GM23338 (cell line): ENCODE results near the gene PXMP2. TPM values are rescaled to one million over a fixed set of nuclear protein-coding genes. Genes with fewer than 3 reads are reported as not detected.

ENCODE experiments used
- ATAC-seq: fragments of 200-7000 bp; cut with Tn5 transposase; 3 replicates; pipeline ENCODE4 v1.9.1; 2020
- DNase-seq: peaks from one replicate; pipeline ENCODE4 v3.0.0-alpha.2; 2015; ENCODE audit warnings: low spot score
- H2AFZ ChIP-seq: fragments of 200-600 bp; sonication (generic); 2 replicates; pipeline ENCODE4 v1.8.0; 2016; ENCODE audit warnings: antibody characterized with exemption, mild to moderate bottlenecking, moderate library complexity
- H3F3A ChIP-seq: fragments of 200-600 bp; sonication (generic); replicated peaks from 2 replicates; pipeline ENCODE4 v1.8.0; 2017; ENCODE audit warnings: antibody characterized with exemption, mixed run types, low read depth
- H3K27ac ChIP-seq: fragments of 200-600 bp; sonication (generic); 2 replicates; pipeline ENCODE4 v1.6.1; 2016; ENCODE audit warnings: low read depth
- H3K27me3 ChIP-seq: fragments of 200-600 bp; sonication (generic); 2 replicates; pipeline ENCODE4 v1.8.0; 2016; ENCODE audit warnings: mild to moderate bottlenecking, mixed run types, moderate library complexity; ENCODE audit not compliant: insufficient read depth
- H3K36me3 ChIP-seq: fragments of 200-600 bp; sonication (generic); 2 replicates; pipeline ENCODE4 v1.8.0; 2016; ENCODE audit warnings: mild to moderate bottlenecking; ENCODE audit not compliant: insufficient read depth
- H3K4me1 ChIP-seq: fragments of 200-600 bp; sonication (generic); 2 replicates; pipeline ENCODE4 v1.8.0; 2016; ENCODE audit warnings: mild to moderate bottlenecking, moderate library complexity; ENCODE audit not compliant: insufficient read depth
- H3K4me2 ChIP-seq: fragments of 200-600 bp; sonication (generic); 2 replicates; pipeline ENCODE4 v1.7.1; 2017; ENCODE audit warnings: mixed run types
- H3K4me3 ChIP-seq: fragments of 200-600 bp; sonication (generic); 2 replicates; pipeline ENCODE4 v1.6.1; 2016; ENCODE audit warnings: mixed run types
- H3K79me2 ChIP-seq: fragments of 200-600 bp; sonication (generic); replicated peaks from 2 replicates; pipeline ENCODE4 v1.8.0; 2017; ENCODE audit warnings: mild to moderate bottlenecking; ENCODE audit not compliant: insufficient read depth
- H3K9me2 ChIP-seq: fragments of 200-600 bp; sonication (generic); 2 replicates; pipeline ENCODE4 v1.8.0; 2017; ENCODE audit not compliant: insufficient read depth
- H4K20me1 ChIP-seq: fragments of 200-600 bp; sonication (generic); replicated peaks from 2 replicates; pipeline ENCODE4 v1.8.0; 2017; ENCODE audit warnings: mild to moderate bottlenecking; ENCODE audit not compliant: insufficient read depth
- H3K27ac Mint-ChIP-seq: 2 replicates; pipeline ENCODE4 v1.8.0; 2020; ENCODE audit warnings: inconsistent platforms, mild to moderate bottlenecking, moderate library complexity, mixed read lengths
- H3K27me3 Mint-ChIP-seq: 3 replicates; pipeline ENCODE4 v1.8.0; 2022; ENCODE audit warnings: low read depth, mild to moderate bottlenecking, moderate library complexity, mixed read lengths, inconsistent platforms; ENCODE audit not compliant: insufficient read depth, poor library complexity
- H3K36me3 Mint-ChIP-seq: 3 replicates; pipeline ENCODE4 v1.8.0; 2021; ENCODE audit warnings: low read depth, mild to moderate bottlenecking, inconsistent platforms, moderate library complexity, mixed read lengths
- H3K4me1 Mint-ChIP-seq: 3 replicates; pipeline ENCODE4 v1.8.0; 2020; ENCODE audit warnings: mild to moderate bottlenecking, inconsistent platforms, mixed read lengths
- H3K4me3 Mint-ChIP-seq: 3 replicates; pipeline ENCODE4 v1.8.0; 2021; ENCODE audit warnings: moderate library complexity, mild to moderate bottlenecking, inconsistent platforms, mixed read lengths
- H3K9me3 Mint-ChIP-seq: 3 replicates; pipeline ENCODE4 v1.8.0; 2020; ENCODE audit warnings: moderate library complexity, mild to moderate bottlenecking, inconsistent platforms, mixed read lengths
- CREB1 ChIP-seq: fragments of 250-450 bp; sonication (Bioruptor Pico); IDR thresholded peaks from 2 replicates; pipeline ENCODE4 v1.5.0; 2020; ENCODE audit warnings: low read depth, mild to moderate bottlenecking, moderate library complexity
- CTCF ChIP-seq, 2 experiments: fragments of 200-600 bp in 1 of 2; sonication (generic) in 1 of 2; conservative IDR thresholded peaks; 2 replicates each; pipeline versions ENCODE4 v1.5.1 to v1.6.1; 2016 to 2017; ENCODE audit warnings: antibody characterized with exemption in 2 of 2, low read depth in 2 of 2, mild to moderate bottlenecking in 2 of 2, moderate library complexity in 1 of 2
- EZH2 ChIP-seq: fragments of 200-600 bp; sonication (generic); IDR thresholded peaks from one replicate; pipeline ENCODE4 v1.8.0; 2017; ENCODE audit warnings: antibody characterized with exemption, mild to moderate bottlenecking, low read depth; ENCODE audit not compliant: unreplicated experiment
- EZH2phosphoT487 ChIP-seq: fragments of 200-600 bp; sonication (generic); IDR thresholded peaks from one replicate; pipeline ENCODE4 v1.8.1; 2018; ENCODE audit warnings: antibody characterized with exemption; ENCODE audit not compliant: unreplicated experiment
- JUNB ChIP-seq: IDR thresholded peaks from one replicate; pipeline ENCODE4 v1.6.1; 2016; ENCODE audit warnings: antibody characterized with exemption; ENCODE audit not compliant: unreplicated experiment
- NANOG ChIP-seq: IDR thresholded peaks from 2 replicates; pipeline ENCODE4 v1.6.1; 2016; ENCODE audit warnings: antibody characterized with exemption, borderline replicate concordance
- POLR2AphosphoS5 ChIP-seq: IDR thresholded peaks from 2 replicates; pipeline ENCODE4 v1.6.1; 2016; ENCODE audit warnings: antibody characterized with exemption, low read depth
- REST ChIP-seq: IDR thresholded peaks from one replicate; pipeline ENCODE4 v1.6.1; 2018; ENCODE audit warnings: antibody characterized with exemption; ENCODE audit not compliant: unreplicated experiment
- STAT1 ChIP-seq: IDR thresholded peaks from one replicate; pipeline ENCODE4 v1.6.1; 2016; ENCODE audit warnings: antibody characterized with exemption; ENCODE audit not compliant: unreplicated experiment
- ZNF114 ChIP-seq: fragments of 250-450 bp; sonication (Bioruptor Pico); IDR thresholded peaks from 2 replicates; pipeline ENCODE4 v1.5.0; 2020; ENCODE audit warnings: mild to moderate bottlenecking, moderate library complexity
- ZNF462 ChIP-seq: fragments of 250-450 bp; sonication (Bioruptor Pico); IDR thresholded peaks from 2 replicates; pipeline ENCODE4 v1.5.0; 2020; ENCODE audit warnings: mild to moderate bottlenecking, moderate library complexity
- polyA plus RNA-seq: library from polyadenylated mRNA; unstranded; fragments of >200 nt; fragmentation: Nextera tagmentation; extraction: Ambion mirVana; gene quantifications from 2 replicates; pipeline ENCODE4 v1.2.1, GENCODE V29; 2016
- total RNA-seq: library from RNA; depleted of rRNA; stranded (reverse); fragments of >200 nt; shearing (Covaris generic); gene quantifications from 2 replicates; pipeline ENCODE4 v1.2.3, GENCODE V29; 2014
- TF ChIP-seq, protein P1 (sequence below): IDR thresholded peaks from 2 replicates; pipeline ENCODE4 v1.6.1; 2016; ENCODE audit warnings: antibody characterized with exemption

PXMP2 gene
- total and polyA plus RNA-seq, 2 experiments from 2014 or later = 17.3 to 19.7 TPM

GRCh38 chr12:132672116-132672515 lies 15.3 kb upstream of the PXMP2 start (continued):
- TF ChIP-seq POLR2AphosphoS5 = no peak
- no peak for TF ChIP-seq JUNB
- TF ChIP-seq NANOG = no peak
- TF ChIP-seq, protein P1, sequence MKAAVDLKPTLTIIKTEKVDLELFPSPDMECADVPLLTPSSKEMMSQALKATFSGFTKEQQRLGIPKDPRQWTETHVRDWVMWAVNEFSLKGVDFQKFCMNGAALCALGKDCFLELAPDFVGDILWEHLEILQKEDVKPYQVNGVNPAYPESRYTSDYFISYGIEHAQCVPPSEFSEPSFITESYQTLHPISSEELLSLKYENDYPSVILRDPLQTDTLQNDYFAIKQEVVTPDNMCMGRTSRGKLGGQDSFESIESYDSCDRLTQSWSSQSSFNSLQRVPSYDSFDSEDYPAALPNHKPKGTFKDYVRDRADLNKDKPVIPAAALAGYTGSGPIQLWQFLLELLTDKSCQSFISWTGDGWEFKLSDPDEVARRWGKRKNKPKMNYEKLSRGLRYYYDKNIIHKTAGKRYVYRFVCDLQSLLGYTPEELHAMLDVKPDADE = no peak
- TF ChIP-seq EZH2phosphoT487 = no peak
- no peak for TF ChIP-seq ZNF114 (CRISPR knock-in tag)
- no peak for TF ChIP-seq STAT1
- no peak for TF ChIP-seq CTCF (conservative IDR thresholded peaks at IDR 0.05; ENCODE audit: low read depth in 2 of 2)

DNA sequence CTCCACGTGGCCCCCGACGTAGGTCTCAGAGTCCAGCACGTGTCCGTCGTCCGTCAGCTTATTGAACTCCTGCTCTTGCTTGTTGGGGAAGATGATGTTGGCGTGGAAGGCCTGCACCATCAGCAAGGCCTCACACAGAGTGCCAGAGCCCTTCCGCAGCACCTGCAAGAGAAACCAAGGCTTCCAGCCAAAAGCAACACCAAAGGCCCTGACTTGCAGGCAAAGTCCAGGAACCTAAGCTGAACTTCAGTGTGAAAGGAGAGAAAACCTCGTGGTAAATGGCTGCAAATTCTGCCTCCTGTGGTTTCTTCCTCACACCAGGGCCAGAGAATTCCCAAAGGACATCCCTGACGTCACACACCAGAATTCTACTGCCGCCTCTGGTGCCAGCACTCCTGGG lies 14.7 kb upstream of the PXMP2 start:
- peaks cover 20% of the 10 kb centered on the region for H4K20me1 ChIP-seq
- Mint-ChIP-seq H3K9me3 (no peaks in the 10 kb centered on the region), H3K27ac (no peak overlapping the region), H3K27me3 (peaks cover 1% of the 10 kb centered on the region), H3K4me1 (no peaks in the 10 kb centered on the region), H3K36me3 (peaks cover 89% of the 10 kb centered on the region), H3K4me3 (no peak overlapping the region)
- DNase-seq (no peak), ATAC-seq (no peak)
- H2AFZ ChIP-seq = no peak overlapping the region
- no peaks in the 10 kb centered on the region for H3K9me2 ChIP-seq
- no peak overlapping the region for H3K4me2 ChIP-seq
- no peak overlapping the region for H3K4me3 ChIP-seq
- H3K36me3 ChIP-seq = peaks cover 46% of the 10 kb centered on the region
- no peaks in the 10 kb centered on the region for H3F3A ChIP-seq
- no peaks in the 10 kb centered on the region for H3K79me2 ChIP-seq
- H3K27ac ChIP-seq = no peak overlapping the region
- no peaks in the 10 kb centered on the region for H3K27me3 ChIP-seq
- no peaks in the 10 kb centered on the region for H3K4me1 ChIP-seq
- TF ChIP-seq CREB1 (CRISPR knock-in tag) = no peak
- TF ChIP-seq POLR2AphosphoS5 = no peak
- no peak for TF ChIP-seq ZNF462 (CRISPR knock-in tag)
- TF ChIP-seq, protein P1 = no peak
- TF ChIP-seq REST = no peak
- TF ChIP-seq EZH2 = no peak
- TF ChIP-seq ZNF114 (CRISPR knock-in tag) = no peak
- TF ChIP-seq EZH2phosphoT487 = no peak
